Activated CD8-positive, alpha-beta memory T cell treated with anti-CD3 and anti-CD28 coated beads for 4 hours (primary cell): ENCODE data around the gene PFKM.

Source experiments
- DNase-seq, 2 donors: peaks; one replicate each; pipeline ENCODE4 v3.0.0-alpha.2; 2020; ENCODE audit warnings: low read depth in 2 of 2

The PFKM gene

GRCh38 chr12:48119078-48119833 is at the start of gene PFKM:
TSS of gene PFKM (plus strand) at chr12:48119364. CDS start at chr12:48122775, 3,411 bp downstream.
- DNase-seq: peak; percentile 14 to 33

DNA sequence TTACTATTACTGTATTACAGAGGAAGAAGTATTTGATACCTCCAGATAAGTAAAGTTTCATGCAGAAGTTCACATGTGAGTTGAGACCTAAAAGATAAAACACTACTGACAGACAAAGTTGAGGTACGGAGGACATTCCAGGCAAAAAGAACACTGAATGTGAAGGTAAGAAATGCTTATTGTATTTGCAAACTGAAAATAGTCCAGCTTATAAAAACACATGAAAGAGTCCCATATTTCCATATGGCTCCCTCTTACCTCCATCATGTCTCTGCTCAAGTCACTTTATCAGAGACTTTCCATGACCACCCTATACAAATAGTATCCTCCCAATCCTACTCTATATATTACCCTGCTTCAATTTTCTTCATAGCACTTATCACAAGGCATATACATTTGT is 49.1 kb upstream of the PFKM start:
- DNase-seq: no peak

GRCh38 chr12:48070731-48071130 is 48.4 kb upstream of the PFKM start:
- DNase-seq: no peak

DNA sequence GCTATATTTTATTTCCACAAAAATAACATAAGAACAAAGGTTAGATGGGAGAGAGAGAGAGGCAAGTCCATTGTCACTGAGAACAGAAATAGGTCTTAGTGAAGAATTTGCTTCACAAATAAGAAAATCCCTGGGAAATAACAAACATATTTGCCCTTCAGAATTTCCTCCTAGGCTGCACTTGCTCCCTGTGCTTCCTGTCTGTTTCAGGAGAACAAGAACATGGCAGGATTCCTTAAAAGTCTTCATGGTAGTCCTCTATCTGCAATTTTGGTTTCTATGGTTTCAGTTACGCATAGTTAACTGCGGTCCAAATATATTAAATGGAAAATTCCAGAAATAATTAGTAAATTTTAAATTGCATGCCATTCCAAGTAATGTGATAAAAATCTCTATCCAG is 47.4 kb upstream of the PFKM start:
- no peak for DNase-seq

DNA sequence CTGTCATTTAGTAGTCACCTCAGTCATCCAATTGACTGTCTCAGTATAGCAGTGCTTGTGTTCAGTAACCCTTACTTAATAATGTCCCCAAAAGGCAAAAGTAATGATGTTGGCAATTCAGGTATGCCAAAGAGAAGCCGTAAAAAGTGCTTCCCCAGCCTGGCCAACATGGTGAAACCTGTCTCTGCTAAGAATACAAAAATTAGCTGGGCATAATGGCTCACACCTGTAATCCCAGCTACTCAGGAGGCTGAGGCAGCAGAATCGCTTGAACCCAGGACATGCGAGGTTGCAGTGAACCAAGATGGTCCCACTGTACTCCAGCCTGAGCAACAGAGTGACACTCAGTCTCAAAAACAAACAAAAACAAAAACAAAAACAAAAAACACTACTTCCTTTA is 46.9 kb upstream of the PFKM start:
- no peak for DNase-seq

- no peak for DNase-seq
Observed at GRCh38 chr12:48074266-48074665, 44.9 kb upstream of the PFKM start.

GRCh38 chr12:48075832-48076231 is 43.3 kb upstream of the PFKM start:
- no peak for DNase-seq

DNA sequence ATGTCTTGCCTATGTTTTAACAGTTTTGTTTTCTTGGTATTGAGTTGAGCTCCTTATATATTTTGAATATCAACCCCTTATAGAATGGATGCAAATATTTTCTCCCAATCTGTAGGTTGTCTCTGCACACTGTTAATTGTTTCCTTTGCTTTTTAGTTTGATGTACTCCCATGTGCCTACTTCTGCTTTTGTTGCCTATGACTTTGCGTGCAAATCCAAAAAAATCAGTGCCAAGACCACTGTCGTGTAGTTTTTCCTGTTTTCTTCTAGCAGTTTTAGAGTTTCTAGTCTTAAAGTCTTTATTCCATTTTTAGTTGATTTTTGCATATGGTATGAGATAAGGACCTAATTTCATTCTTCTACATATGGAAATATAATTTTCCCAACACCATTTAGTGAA is 42.1 kb upstream of the PFKM start:
- no peak for DNase-seq

GRCh38 chr12:48078901-48079300 is 40.3 kb upstream of the PFKM start:
- DNase-seq: no peak

GRCh38 chr12:48080285-48080684 is 38.9 kb upstream of the PFKM start:
- no peak for DNase-seq

DNA sequence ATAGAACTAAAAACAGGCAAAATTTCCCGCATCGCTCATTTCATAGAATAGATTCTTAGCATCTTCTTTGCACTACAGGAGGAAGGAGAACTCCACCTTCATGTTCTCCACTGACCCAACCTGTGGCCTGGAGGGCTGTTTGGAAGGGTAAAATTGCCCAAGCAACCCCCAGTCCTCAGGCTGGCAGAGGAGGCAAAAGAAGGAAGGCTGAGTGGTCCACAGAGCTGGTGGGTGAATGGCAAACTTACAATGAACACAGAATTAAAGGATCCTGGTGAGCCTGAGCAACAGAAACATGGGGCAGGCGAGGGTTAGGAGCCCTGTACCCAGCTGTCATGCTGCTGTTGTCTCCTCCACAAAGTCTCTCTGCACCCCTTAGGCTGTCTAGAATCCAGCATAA is 38.3 kb upstream of the PFKM start:
- no peak for DNase-seq

- no peak for DNase-seq
Observed at GRCh38 chr12:48084066-48084465, 35.1 kb upstream of the PFKM start.

DNA sequence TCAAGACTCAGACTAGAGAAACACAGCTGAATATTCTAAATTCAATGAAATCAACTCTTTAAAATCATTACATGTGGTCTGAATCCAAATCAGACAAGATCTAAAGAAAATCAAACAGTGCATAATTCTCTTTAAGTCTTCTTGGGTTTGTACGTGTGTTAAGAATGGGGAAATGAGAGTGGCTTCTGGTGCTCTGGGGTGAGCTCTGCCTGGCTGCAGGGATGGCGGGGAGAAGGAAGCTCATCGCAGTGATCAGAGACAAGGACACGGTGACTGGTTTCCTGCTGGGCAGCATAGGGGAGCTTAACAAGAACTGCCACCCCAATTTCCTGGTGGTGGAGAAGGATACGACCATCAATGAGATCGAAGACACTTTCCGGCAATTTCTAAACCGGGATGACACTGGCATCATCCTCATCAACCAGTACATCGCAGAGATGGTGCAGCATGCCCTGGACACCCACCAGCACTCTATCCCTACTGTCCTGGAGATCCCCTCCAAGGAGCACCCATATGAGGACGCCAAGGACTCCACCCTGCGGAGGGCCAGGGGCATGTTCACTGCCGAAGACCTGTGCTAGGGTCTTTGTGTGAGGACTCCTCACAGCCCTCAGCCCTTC is 34.2 kb upstream of the PFKM start:
- no peak for DNase-seq

DNA sequence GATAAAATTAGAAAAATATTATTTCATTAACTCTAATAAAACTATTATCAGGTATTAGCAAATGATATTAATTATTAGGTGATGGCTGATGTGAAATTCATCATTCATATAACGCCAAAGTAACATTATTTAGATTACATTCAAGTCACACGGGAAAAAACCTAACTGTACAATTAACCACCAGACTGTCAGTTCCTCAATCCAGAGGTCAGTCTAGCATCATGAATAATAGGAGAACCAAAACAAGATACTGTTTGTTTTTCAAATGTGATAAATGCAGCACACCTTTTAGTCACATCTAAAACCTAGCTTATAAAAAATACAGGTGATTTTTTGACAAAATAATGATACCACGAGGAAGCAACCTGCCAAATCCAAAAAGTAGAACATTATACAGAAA is 32.8 kb upstream of the PFKM start:
- no peak for DNase-seq

DNA sequence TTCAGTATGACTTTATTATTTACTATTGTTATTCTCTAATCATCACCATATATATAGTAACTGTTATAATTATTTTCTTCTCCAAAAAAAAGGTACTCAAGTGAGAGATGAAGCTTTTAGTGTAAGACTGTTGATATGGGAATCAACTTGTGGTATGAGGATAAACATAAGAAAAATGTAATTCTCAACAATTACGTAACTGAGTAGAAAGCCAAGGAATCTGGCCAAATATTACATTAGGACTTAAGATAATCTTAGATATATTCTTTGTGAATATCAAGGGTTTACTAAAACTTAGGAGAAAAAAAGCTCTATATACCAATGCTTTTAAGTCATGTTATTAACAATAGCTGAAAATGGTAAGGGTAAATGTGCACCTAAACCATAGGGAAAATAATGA is 26.6 kb upstream of the PFKM start:
- DNase-seq: no peak

GRCh38 chr12:48104531-48104930 is 14.6 kb upstream of the PFKM start:
- no peak for DNase-seq

- peak; percentile 15 to 16 for DNase-seq
Observed at GRCh38 chr12:48105321-48105866, 13.8 kb upstream of the PFKM start.

DNA sequence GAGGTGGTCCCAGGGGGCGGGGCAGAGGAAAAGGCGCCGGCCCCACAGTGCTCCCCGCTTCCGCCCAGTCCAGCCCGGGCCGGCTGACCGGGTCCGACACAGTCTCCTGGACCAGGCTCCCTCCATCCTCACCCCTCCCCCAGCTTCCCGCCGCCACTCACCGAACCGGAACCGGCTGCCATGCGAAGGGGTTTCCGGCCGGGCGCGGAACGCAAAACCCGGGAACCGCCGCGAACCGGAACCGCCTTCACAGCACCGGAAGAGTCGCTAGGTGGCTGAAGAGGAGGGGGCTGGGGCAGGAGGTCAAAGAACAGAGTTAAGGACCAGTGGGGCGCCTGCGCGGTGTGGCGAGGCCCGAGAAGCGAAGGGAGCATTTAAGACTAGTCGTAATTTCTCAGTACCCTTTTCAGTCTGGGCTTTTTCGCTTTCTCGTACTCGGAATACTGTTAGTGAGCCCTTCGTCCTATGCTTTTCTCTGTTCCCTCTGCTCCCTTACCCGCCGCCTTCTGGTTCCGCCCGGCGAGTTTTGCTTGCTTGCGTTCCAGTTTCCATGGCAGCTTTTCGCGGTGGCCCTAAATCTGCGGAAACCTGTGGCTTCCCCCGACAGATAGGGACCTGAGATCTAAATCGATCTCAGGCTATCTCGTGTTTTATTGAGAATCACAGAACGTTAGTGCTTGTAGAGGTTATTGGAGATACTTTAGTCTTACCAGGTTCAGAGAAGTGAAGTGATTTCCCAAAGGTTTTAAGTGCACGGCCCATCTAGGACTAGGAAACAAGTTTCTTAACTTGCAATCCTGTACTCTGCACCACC is 13.1 kb upstream of the PFKM start, which contains the start of gene SENP1:
Gene SENP1, minus strand, starts transcription at position 213 of the 814 bp plus-strand sequence. CDS start 4,607 bp downstream, outside the sequence.
- peak; percentile 77 to 79 for DNase-seq

- DNase-seq: no peak
Observed at GRCh38 chr12:48106681-48107613, 12.2 kb upstream of the PFKM start.

DNA sequence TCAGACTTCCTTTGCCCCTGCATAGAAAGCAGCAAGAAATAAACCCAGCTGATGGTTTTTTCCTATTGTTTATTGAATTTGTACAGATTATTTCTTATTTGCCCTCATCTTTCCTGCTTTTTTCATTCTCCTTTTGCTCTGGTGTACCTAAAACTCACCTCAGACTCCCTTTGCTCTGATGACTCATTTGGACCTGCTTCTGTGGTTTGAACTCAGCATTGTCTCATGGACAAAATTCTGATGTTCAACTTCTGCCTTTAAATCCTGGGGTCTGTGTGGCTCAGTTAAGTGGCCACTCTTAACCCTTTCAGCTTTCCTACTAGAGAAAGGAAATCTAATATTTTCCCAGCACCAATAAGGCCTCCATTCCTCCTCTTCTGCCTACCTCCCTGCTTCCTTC is 9.7 kb upstream of the PFKM start:
- no peak for DNase-seq

- no peak for DNase-seq
Observed at GRCh38 chr12:48110691-48111311, 8.4 kb upstream of the PFKM start.
